Activated T-cell treated with anti-CD3 and anti-CD28 coated beads for 48 hours (primary cell): ENCODE results near the gene SGTA.
"Not testable (repeated sequence)": the region's sequence is repeated elsewhere in the genome, so short reads cannot be mapped to it uniquely, and the experiment has no call there.

Experiments used
- DNase-seq: peaks from one replicate; pipeline ENCODE4 v3.0.0-alpha.2; 2020; ENCODE audit warnings: low read depth

Gene SGTA

DNA sequence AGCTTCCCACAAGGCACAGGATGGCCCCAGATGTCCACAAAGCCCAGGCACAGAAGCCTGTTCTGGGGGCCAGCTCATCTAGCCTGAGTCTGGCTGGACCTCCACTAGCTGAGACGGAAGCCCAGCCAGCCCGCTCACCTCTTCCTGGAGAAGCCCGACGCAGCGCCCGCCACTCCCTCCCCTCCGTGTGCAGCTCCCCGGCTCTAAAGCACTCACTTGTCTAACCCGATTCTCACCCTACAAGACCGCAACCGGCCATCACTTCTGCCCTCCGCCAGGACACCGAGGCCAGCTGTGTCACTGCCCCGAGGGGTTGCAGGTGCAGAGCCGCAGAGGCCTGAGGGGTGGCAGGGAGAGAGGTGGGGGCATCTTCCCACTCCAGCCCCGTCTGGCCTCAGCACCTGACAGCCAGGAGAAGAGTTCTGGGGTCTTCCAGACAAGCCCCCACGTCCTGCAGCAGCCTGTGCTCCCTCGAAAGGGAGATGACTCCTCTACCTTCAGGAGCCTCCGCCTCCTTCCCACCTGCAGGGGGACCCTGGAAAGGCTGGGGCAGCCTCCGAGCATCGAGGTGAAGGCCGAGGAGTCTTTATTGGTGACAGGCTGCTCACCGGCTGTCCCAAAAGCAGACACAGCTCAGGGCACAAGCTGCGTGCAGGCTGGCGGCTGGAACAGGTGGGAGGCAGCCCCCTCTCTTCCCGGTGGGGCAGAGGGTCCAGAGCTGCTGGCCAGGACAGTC is 56.0 kb downstream of the SGTA start:
- DNase-seq = no peak

DNA sequence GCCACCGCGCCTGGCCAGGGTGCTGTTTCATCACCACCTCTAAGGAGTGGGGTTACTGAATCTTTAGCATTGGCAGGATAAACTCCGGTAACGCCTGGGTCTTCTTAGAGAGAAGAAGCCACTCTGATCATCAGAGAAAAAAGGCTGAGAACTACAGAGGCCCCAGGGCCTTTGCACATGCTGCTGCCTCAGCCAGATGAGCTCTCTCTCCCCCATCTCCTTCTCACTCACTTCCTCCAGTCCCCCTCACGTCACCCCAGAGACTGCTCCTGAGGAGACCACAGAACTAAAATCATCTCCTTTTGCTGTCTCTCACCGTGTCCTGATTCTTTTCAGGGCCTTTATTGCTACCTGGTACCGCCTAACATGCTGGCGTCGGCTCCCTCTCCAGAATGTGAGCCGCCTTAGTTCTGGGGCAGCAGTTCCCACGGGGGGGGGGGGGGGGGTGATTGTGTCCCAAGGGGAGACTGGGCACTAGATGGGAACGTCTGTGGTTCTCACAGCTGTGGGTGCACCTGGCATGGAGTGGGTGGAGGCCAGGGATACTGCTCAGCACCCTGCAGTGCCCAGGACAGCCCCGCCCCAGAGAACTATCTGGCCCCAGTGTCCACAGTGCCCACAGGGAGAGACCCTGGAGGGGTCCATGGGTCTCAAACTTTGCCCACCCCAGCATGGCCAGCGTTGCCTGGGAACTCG is 56.8 kb downstream of the SGTA start:
- DNase-seq = no peak

GRCh38 chr19:2724148-2724557 is 58.9 kb downstream of the SGTA start:
- no peak for DNase-seq

GRCh38 chr19:2723747-2724146 is 59.3 kb downstream of the SGTA start:
- DNase-seq = no peak

DNA sequence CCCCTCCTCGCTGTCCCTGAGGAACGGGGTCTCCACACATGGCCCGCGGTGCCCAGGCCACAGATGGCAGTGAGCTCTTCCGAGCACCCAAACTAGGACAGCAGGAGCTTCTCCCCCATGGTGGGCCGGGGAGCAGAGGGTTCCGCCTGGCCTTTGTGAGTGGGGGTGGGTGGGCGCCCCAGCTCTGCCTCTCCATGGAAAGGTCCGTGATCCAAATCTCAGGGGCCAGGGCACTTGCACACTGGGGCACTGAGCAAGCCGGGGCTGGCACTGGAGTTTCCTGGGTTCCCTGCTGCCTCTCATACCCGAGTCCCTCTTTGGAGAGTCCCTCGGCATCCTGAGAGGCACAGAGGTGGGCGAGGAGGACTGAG is 59.7 kb downstream of the SGTA start:
- no peak for DNase-seq

GRCh38 chr19:2722541-2723344 is 60.3 kb downstream of the SGTA start:
- no peak for DNase-seq

- DNase-seq = no peak
These were observed 61.2 kb downstream of the SGTA start for GRCh38 chr19:2721570-2722540.

GRCh38 chr19:2720777-2721569 is 62.1 kb downstream of the SGTA start, which contains the start of gene DIRAS1:
Gene DIRAS1, minus strand, starts transcription at chr19:2721372. Its CDS starts 3,566 bp downstream, at chr19:2717806.
- no peak for DNase-seq

DNA sequence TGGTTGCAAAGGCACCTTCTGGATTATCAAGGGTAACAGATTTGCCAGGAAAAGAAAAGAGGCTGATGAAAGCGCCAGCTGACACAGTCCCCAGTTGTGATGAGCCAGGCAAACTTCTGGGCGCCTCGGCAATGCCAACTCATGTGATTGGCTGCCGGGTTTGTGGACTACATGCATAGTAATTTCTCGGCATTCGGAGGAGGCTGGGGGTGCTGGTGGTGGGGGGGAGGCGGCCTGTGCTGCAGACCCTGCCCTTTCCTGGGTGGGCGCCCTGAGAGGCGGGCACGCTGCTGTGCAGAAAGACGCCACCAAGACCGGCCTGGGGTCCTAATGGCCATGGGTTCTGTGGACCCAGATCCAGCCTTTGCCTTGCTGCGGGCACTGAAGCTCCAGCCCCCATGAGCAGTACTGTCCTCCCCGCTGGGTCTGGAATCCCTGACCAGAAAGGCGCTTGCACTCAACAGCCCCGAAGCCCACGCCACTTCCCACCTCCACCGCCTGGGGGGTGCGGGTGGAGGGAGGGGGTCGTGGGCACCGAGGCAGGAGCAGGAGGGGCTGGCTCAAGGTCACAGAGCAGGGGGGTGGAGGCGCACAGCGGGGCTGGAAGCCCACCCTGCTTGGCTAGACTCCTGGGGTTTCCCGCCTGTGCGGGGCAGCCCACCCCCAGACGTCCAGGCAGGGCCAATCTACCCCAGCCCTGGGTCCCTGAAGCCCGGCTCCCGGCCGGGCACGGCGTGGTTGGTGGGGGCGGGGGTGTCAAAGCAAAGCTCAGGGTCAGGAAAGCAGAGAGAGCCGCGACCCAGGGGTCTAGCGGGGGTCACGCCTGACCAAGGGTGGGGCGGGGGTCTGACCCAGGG is 62.9 kb downstream of the SGTA start:
- no peak for DNase-seq

- DNase-seq = no peak
These were observed 63.8 kb downstream of the SGTA start for GRCh38 chr19:2719232-2719735.

DNA sequence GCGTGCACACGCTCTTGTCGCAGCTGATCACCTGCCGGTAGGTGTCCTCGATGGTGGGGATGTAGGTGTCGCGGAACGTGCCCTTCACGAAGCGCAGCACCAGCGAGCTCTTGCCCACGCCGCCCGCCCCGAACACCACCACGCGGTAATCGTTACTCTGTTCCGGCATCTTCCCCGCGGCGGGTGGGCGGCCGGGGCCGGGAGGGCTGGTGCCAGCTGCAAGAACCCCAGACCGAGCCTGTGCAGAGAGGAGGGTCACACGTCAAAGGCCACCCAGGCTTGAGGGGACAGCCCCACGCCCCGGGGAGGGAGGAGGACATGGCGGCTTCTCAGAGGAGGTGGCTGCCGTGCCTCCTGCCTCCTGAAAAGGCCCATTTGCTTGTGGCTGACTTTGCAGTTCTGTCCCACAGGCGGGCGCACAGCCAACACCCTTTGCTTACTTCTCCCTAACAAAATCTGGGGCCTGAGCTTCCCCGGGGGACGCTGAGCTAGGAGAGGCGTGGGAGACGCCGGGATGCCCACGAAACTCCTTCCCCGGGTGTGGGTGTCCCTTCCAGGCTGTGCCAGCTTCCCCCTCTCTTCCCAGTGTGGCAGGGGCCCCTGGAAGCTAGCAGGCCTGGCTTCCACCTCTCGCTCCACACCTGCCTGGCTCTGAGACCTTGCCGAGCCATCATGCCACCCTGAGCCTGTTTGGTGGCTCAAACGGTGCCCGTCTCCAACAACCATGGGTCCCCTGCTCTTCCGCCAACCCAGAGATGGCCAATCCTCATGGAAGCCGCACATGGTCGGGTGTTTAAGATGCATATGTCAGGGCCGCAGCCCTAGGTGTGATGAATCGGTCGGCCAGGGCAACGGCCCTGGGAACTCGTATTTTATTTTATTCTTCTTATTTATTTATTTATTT is 65.2 kb downstream of the SGTA start:
- no peak for DNase-seq

- no peak for DNase-seq
These were observed 66.1 kb downstream of the SGTA start for GRCh38 chr19:2716722-2717637.

- no peak for DNase-seq
These were observed 66.8 kb downstream of the SGTA start for GRCh38 chr19:2716275-2716650.

DNA sequence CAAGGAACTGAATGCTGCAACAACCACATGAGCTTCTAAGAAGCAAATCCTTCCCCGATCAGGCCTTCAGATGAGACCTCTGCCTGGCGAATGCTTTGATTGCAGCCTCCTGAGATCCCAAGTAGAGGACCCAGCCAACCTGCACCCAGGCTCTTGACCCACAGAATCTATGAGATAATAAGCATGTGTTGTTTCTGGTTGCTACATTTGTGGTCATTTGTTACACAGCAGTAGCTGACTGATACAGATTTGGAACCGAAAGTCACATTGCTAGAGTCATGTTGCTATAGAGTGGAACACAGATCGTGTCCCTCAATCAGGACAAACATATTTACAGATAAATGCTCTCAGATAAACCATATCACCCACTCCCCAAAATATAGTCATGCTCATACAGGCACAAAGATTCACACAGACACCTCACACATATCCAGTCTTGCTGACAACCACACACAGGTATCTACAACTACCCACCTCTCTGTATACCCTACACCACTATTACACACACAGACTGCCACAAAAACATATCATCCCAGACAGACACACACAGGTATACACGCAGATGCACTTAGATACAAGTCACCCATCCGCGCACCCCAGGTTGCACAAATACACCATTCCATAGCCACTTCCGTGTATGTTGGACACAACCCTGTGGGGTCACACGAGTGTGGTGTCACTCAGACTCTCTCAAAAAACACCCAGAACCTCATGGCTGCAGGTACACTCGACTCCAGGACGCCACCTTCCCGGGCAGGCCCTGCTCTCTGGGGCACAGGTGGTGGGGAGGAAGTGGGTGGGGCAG is 67.4 kb downstream of the SGTA start:
- no peak for DNase-seq

DNA sequence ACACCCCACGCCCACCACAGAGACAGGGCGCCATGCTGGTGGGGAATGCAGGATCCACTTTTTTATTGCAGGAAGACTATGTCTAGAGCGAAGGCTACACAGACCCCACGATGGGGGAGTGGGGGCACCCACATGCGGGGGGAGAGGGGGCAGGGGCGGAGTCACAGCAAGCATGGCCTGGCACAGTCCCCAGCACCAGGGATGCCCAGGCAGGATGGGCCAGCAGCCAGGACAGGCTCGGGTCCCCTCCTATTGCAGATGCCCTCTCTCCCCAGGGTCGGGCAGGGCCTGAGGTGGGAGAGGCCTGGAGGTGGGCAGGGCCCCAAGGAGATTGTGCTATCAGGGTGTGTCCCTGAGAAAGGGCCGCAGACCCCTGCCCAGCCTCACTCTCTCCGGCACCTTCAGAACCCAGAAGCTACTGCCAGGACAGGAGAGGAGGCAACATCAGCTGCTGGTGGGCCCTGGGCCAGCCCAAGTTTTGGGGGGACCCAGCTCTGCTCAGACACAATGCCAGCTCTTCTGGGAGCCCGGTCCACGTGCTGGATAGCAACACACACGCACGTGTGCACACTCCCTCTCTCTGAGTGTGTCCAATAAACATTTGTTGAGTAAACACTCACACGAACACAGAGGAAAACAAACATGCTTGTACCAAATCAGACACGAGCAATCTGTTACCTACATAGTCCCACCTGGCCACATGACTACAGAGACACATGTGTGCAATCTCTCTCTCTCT is 68.4 kb downstream of the SGTA start:
- no peak for DNase-seq

- DNase-seq = not testable (repeated sequence)
These were observed 69.0 kb downstream of the SGTA start for GRCh38 chr19:2714102-2714501.
